OCI-LY3 (cell line): ENCODE measurements around the gene TMEM150C.

ENCODE experiments used
- EZH2phosphoT487 ChIP-seq: fragments of 200-600 bp; shearing (Covaris generic); IDR thresholded peaks from 2 replicates; pipeline ENCODE4 v1.6.1; 2018; ENCODE audit warnings: antibody characterized with exemption, mixed run types, low read depth
- TF ChIP-seq, protein P1 (sequence below): fragments of 200-600, 300-600 bp; sonication (generic); IDR thresholded peaks from 2 replicates; pipeline ENCODE4 v1.5.1; 2014; ENCODE audit warnings: antibody characterized with exemption, low read length, low read depth

DNA sequence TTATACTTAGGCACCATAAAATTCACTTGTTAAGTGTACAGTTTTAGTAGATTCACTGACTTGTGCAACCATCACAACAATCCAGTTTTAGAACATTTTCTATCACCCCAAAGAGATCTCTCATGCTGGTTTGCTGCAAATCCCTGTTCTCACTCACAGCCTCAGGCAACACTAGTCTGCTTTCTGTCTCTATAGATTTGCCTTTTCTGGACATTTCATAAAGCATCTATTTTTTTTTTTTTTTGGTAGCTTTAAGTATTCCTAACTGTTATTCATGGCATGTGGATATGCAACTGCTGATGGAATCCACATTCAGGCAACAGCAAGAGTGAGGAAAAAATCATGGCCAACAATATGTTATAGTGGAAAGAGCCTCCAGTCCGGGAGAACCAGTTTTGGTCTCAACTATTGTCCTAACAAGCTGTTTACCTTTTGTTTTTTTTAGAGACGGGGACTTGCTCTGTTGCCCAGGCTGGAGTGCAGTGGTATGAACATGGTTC is 27.0 kb upstream of the TMEM150C start:
- TF ChIP-seq, protein P1, sequence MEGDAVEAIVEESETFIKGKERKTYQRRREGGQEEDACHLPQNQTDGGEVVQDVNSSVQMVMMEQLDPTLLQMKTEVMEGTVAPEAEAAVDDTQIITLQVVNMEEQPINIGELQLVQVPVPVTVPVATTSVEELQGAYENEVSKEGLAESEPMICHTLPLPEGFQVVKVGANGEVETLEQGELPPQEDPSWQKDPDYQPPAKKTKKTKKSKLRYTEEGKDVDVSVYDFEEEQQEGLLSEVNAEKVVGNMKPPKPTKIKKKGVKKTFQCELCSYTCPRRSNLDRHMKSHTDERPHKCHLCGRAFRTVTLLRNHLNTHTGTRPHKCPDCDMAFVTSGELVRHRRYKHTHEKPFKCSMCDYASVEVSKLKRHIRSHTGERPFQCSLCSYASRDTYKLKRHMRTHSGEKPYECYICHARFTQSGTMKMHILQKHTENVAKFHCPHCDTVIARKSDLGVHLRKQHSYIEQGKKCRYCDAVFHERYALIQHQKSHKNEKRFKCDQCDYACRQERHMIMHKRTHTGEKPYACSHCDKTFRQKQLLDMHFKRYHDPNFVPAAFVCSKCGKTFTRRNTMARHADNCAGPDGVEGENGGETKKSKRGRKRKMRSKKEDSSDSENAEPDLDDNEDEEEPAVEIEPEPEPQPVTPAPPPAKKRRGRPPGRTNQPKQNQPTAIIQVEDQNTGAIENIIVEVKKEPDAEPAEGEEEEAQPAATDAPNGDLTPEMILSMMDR = no peak
- no peak for TF ChIP-seq EZH2phosphoT487
